ENCODE measurements around the gene PSPN. TPM values are rescaled to one million over a fixed set of nuclear protein-coding genes. Genes with fewer than 3 reads are reported as not detected.
A peak's percentile ranks its signal among the peaks of the same experiment; 100 is the strongest.

The PSPN gene
- total RNA-seq: 1 to 10 TPM; 1.6 to 1.8 TPM
- 0.76 TPM for polyA plus RNA-seq

- Histone ChIP-seq H3K27ac (ENCODE audit: low read depth, low read length) (no peak within 1 kb of the TSS), H3K4me3 (ENCODE audit: low read length) (no peak within 1 kb of the TSS), H3K27me3 (ENCODE audit: insufficient read depth, low read length, poor library complexity, severe bottlenecking) (no peaks in the 10 kb centered on the region), H3K36me3 (ENCODE audit: insufficient read depth, low read length) (peaks cover 10% of the 10 kb centered on the region), H3K4me1 (ENCODE audit: insufficient read depth, low read length) (peaks cover 14% of the 10 kb centered on the region), H3K9me3 (ENCODE audit: low read length) (no peaks in the 10 kb centered on the region)
- Mint-ChIP-seq H3K27ac (peak within 1 kb of the TSS in 2 of 8 donors; percentile 29 to 82), H3K9me3 (no peaks in the 10 kb centered on the region), H3K36me3 (peaks cover 4 to 29% (median 7%) of the 10 kb centered on the region in 3 donors), H3K4me3 (peak within 1 kb of the TSS in 1 of 7 donors; percentile 70), H3K4me1 (peaks cover 8 to 13% (median 10%) of the 10 kb centered on the region in 3 donors), H3K27me3 (no peaks in the 10 kb centered on the region)
- ChIA-PET POLR2A (no interaction called here), CTCF (no interaction called here)
- DNase-seq: no peak
Observed at GRCh38 chr19:6375411-6376010, at the start of gene PSPN. PSPN (minus strand) TSS chr19:6375933; CDS start chr19:6375849, 84 bp downstream.

- peaks cover 30 to 46% (median 33%) of the 10 kb centered on the region in 3 donors for H3K4me1 Mint-ChIP-seq
- H3K4me1 ChIP-seq (ENCODE audit: insufficient read depth, low read length): peaks cover 27% of the 10 kb centered on the region
- peaks cover 13% of the 10 kb centered on the region for H3K36me3 ChIP-seq (ENCODE audit: insufficient read depth, low read length)
- H3K9me3 ChIP-seq (ENCODE audit: low read length): no peaks in the 10 kb centered on the region
- peak; percentile 97 to 100 (median 99) for DNase-seq
- H3K27me3 ChIP-seq (ENCODE audit: insufficient read depth, low read length, poor library complexity, severe bottlenecking): no peaks in the 10 kb centered on the region
- CTCF ChIA-PET: interaction anchor here (0.8 to 1.6 kb wide), 5 partner anchors 12 to 207 kb away, joined by 3 to 5 read pairs (median 3); partner anchors contain the start of gene GTF2F1
- H3K27ac Mint-ChIP-seq: peak overlapping the region; percentile 74 to 98 (median 90)
- POLR2A ChIA-PET: interaction anchor here (0.5 to 2.2 kb wide), 11 partner anchors 32 to 439 kb away, joined by 3 to 14 read pairs (median 5); partner anchors contain the start of genes ALKBH7, CLPP, DENND1C and GPR108
- H3K4me3 ChIP-seq (ENCODE audit: low read length): peak overlapping the region; percentile 26
- H3K9me3 Mint-ChIP-seq: no peaks in the 10 kb centered on the region
- peak overlapping the region; percentile 73 to 95 (median 82) for H3K4me3 Mint-ChIP-seq
- peaks cover 0 to 29% (median 6%) of the 10 kb centered on the region in 3 donors for H3K36me3 Mint-ChIP-seq
- H3K27me3 Mint-ChIP-seq: peaks cover 0 to 1% of the 10 kb centered on the region in 2 donors
- H3K27ac ChIP-seq (ENCODE audit: low read depth, low read length): peak overlapping the region; percentile 53
Observed at GRCh38 chr19:6424939-6425731, 49.4 kb upstream of the PSPN start.

- no peaks in the 10 kb centered on the region for H3K9me3 Mint-ChIP-seq
- peaks cover 30 to 46% (median 33%) of the 10 kb centered on the region in 3 donors for H3K4me1 Mint-ChIP-seq
- Histone ChIP-seq H3K4me3 (ENCODE audit: low read length) (peak within 1 kb of the TSS; percentile 73), H3K9me3 (ENCODE audit: low read length) (no peaks in the 10 kb centered on the region), H3K4me1 (ENCODE audit: insufficient read depth, low read length) (peaks cover 27% of the 10 kb centered on the region), H3K27me3 (ENCODE audit: insufficient read depth, low read length, poor library complexity, severe bottlenecking) (no peaks in the 10 kb centered on the region), H3K36me3 (ENCODE audit: insufficient read depth, low read length) (peaks cover 21% of the 10 kb centered on the region), H3K27ac (ENCODE audit: low read depth, low read length) (peak within 1 kb of the TSS; percentile 69)
- peaks cover 3 to 37% (median 9%) of the 10 kb centered on the region in 3 donors for H3K36me3 Mint-ChIP-seq
- POLR2A ChIA-PET: interaction anchor here (0.5 to 2.2 kb wide), 11 partner anchors 31 to 439 kb away, joined by 3 to 14 read pairs (median 5); partner anchors contain the start of genes ALKBH7, CLPP, DENND1C and GPR108
- peak in 3 of 5 donors; percentile 17 to 23 (median 21) for DNase-seq
- peak within 1 kb of the TSS; percentile 87 to 95 (median 90) for H3K4me3 Mint-ChIP-seq
- peak within 1 kb of the TSS; percentile 87 to 98 (median 90) for H3K27ac Mint-ChIP-seq
- CTCF ChIA-PET: interaction anchor here (1.2 to 1.4 kb wide), 2 partner anchors 32 to 206 kb away, joined by 3 to 5 read pairs; partner anchors contain the start of gene GTF2F1
- H3K27me3 Mint-ChIP-seq: peaks cover 0 to 1% of the 10 kb centered on the region in 2 donors
Observed at GRCh38 chr19:6424195-6424938, 48.6 kb upstream of the PSPN start, which contains the start of gene KHSRP. KHSRP (minus strand) TSS chr19:6424811; CDS start chr19:6424701, 110 bp downstream.

- peak overlapping the region; percentile 69 for H3K27ac ChIP-seq (ENCODE audit: low read depth, low read length)
- Mint-ChIP-seq H3K4me3 (peak overlapping the region; percentile 87 to 94 (median 90)), H3K4me1 (peaks cover 30 to 46% (median 33%) of the 10 kb centered on the region in 3 donors), H3K27ac (peak overlapping the region; percentile 71 to 96 (median 89)), H3K9me3 (no peaks in the 10 kb centered on the region), H3K36me3 (peaks cover 3 to 44% (median 9%) of the 10 kb centered on the region in 3 donors), H3K27me3 (peaks cover 0 to 1% of the 10 kb centered on the region in 2 donors)
- no peaks in the 10 kb centered on the region for H3K9me3 ChIP-seq (ENCODE audit: low read length)
- H3K27me3 ChIP-seq (ENCODE audit: insufficient read depth, low read length, poor library complexity, severe bottlenecking): no peaks in the 10 kb centered on the region
- peak overlapping the region; percentile 73 for H3K4me3 ChIP-seq (ENCODE audit: low read length)
- ChIA-PET POLR2A (interaction anchor here (1.3 to 1.5 kb wide), 2 partner anchors 31 to 62 kb away, joined by 5 to 10 read pairs; partner anchors contain the start of genes CLPP and GTF2F1), CTCF (interaction anchor here (0.6 kb wide), 1 partner anchor 126 kb away, joined by 3 read pairs; no protein-coding TSS in a partner anchor)
- peak in 3 of 5 donors; percentile 15 to 21 (median 16) for DNase-seq
- H3K36me3 ChIP-seq (ENCODE audit: insufficient read depth, low read length): peaks cover 26% of the 10 kb centered on the region
- H3K4me1 ChIP-seq (ENCODE audit: insufficient read depth, low read length): peaks cover 27% of the 10 kb centered on the region
Observed at GRCh38 chr19:6423499-6424194, 47.9 kb upstream of the PSPN start.

- Mint-ChIP-seq H3K9me3 (no peaks in the 10 kb centered on the region), H3K4me1 (peaks cover 30 to 46% (median 33%) of the 10 kb centered on the region in 3 donors), H3K36me3 (peaks cover 3 to 65% (median 9%) of the 10 kb centered on the region in 3 donors), H3K27ac (peak overlapping the region in 4 of 8 donors; percentile 17 to 85 (median 42)), H3K4me3 (peak overlapping the region in 2 of 7 donors; percentile 24 to 90), H3K27me3 (peaks cover 0 to 1% of the 10 kb centered on the region in 2 donors)
- ChIA-PET CTCF (no interaction called here), POLR2A (no interaction called here)
- Histone ChIP-seq H3K36me3 (ENCODE audit: insufficient read depth, low read length) (peaks cover 48% of the 10 kb centered on the region), H3K4me3 (ENCODE audit: low read length) (no peak overlapping the region), H3K27me3 (ENCODE audit: insufficient read depth, low read length, poor library complexity, severe bottlenecking) (no peaks in the 10 kb centered on the region), H3K9me3 (ENCODE audit: low read length) (no peaks in the 10 kb centered on the region), H3K4me1 (ENCODE audit: insufficient read depth, low read length) (peaks cover 27% of the 10 kb centered on the region), H3K27ac (ENCODE audit: low read depth, low read length) (no peak overlapping the region)
- no peak for DNase-seq
Observed at GRCh38 chr19:6421075-6422014, 45.6 kb upstream of the PSPN start.

GRCh38 chr19:6418562-6418932, 42.8 kb upstream of the PSPN start:
- Mint-ChIP-seq H3K27me3 (no peaks in the 10 kb centered on the region), H3K27ac (no peak overlapping the region), H3K36me3 (peaks cover 3 to 91% (median 9%) of the 10 kb centered on the region in 3 donors), H3K4me3 (peak overlapping the region in 1 of 7 donors; percentile 69), H3K9me3 (no peaks in the 10 kb centered on the region), H3K4me1 (peaks cover 18 to 32% (median 19%) of the 10 kb centered on the region in 3 donors)
- peaks cover 14% of the 10 kb centered on the region for H3K4me1 ChIP-seq (ENCODE audit: insufficient read depth, low read length)
- H3K9me3 ChIP-seq (ENCODE audit: low read length): no peaks in the 10 kb centered on the region
- H3K27ac ChIP-seq (ENCODE audit: low read depth, low read length): no peak overlapping the region
- H3K27me3 ChIP-seq (ENCODE audit: insufficient read depth, low read length, poor library complexity, severe bottlenecking): no peaks in the 10 kb centered on the region
- no peak for DNase-seq
- peaks cover 52% of the 10 kb centered on the region for H3K36me3 ChIP-seq (ENCODE audit: insufficient read depth, low read length)
- no peak overlapping the region for H3K4me3 ChIP-seq (ENCODE audit: low read length)
- ChIA-PET POLR2A (no interaction called here), CTCF (interaction anchor here (1.3 kb wide), 1 partner anchor 21 kb away, joined by 3 read pairs; no protein-coding TSS in a partner anchor)

Data from CD8-positive, alpha-beta memory T cell (primary cell).